DOHH2 (cell line): Measurements from ENCODE around the gene INSIG1.

Experiments
- H3F3A ChIP-seq: fragments of 200-600 bp; sonication (generic), shearing (Covaris generic); 2 replicates; pipeline ENCODE4 v1.6.0; 2016; ENCODE audit warnings: antibody characterized with exemption, mild to moderate bottlenecking; ENCODE audit not compliant: control insufficient read depth, insufficient read depth
- H3K27ac ChIP-seq: fragments of 200-600 bp; sonication (generic); 2 replicates; pipeline ENCODE4 v1.5.1; 2014; ENCODE audit warnings: low read depth, mild to moderate bottlenecking, low read length, moderate library complexity
- H3K27me3 ChIP-seq: fragments of 200-600 bp; sonication (generic); 2 replicates; pipeline ENCODE4 v1.6.1; 2014; ENCODE audit warnings: mild to moderate bottlenecking, low read length, mixed read lengths; ENCODE audit not compliant: control insufficient read depth
- H3K36me3 ChIP-seq: fragments of 200-600 bp; sonication (generic); 2 replicates; pipeline ENCODE4 v1.6.1; 2014; ENCODE audit warnings: mild to moderate bottlenecking, low read length, moderate library complexity, mixed read lengths; ENCODE audit not compliant: control insufficient read depth
- H3K4me1 ChIP-seq: fragments of 200-600 bp; sonication (generic); 2 replicates; pipeline ENCODE4 v1.6.1; 2014; ENCODE audit warnings: mild to moderate bottlenecking, low read length, mixed read lengths; ENCODE audit not compliant: control insufficient read depth
- H3K4me2 ChIP-seq: fragments of 200-600 bp; sonication (generic); 2 replicates; pipeline ENCODE4 v1.6.0; 2014; ENCODE audit warnings: mild to moderate bottlenecking, low read length, moderate library complexity
- H3K4me3 ChIP-seq: fragments of 200-600 bp; sonication (generic); 2 replicates; pipeline ENCODE4 v1.5.1; 2014; ENCODE audit warnings: mild to moderate bottlenecking, low read length, mixed read lengths
- H3K79me2 ChIP-seq: fragments of 200-600 bp; sonication (generic); 2 replicates; pipeline ENCODE4 v1.6.1; 2014; ENCODE audit warnings: mild to moderate bottlenecking, low read length, mixed read lengths; ENCODE audit not compliant: control insufficient read depth
- H3K9me2 ChIP-seq: fragments of 200-600 bp; sonication (generic); replicated peaks from 2 replicates; pipeline ENCODE4 v1.6.1; 2014; ENCODE audit warnings: mild to moderate bottlenecking, low read length, mixed read lengths; ENCODE audit not compliant: control insufficient read depth
- H3K9me3 ChIP-seq: fragments of 200-600 bp; sonication (generic); 2 replicates; pipeline ENCODE4 v1.6.1; 2014; ENCODE audit warnings: antibody characterized with exemption, low read length, mixed read lengths; ENCODE audit not compliant: control insufficient read depth, insufficient read depth
- H4K20me1 ChIP-seq: fragments of 200-600 bp; sonication (generic); 2 replicates; pipeline ENCODE4 v1.6.0; 2014; ENCODE audit warnings: low read depth, mild to moderate bottlenecking, antibody characterized with exemption, low read length, moderate library complexity; ENCODE audit not compliant: control insufficient read depth, insufficient read depth
- EZH2phosphoT487 ChIP-seq: fragments of 200-600 bp; sonication (generic); IDR thresholded peaks from 2 replicates; pipeline ENCODE4 v1.6.1; 2017; ENCODE audit warnings: borderline replicate concordance, mild to moderate bottlenecking, antibody characterized with exemption, low read length, moderate library complexity, mixed read lengths
- TF ChIP-seq, protein P1 (sequence below): fragments of 200-600 bp; sonication (generic); IDR thresholded peaks from one replicate; pipeline ENCODE4 v1.5.1; 2014; ENCODE audit warnings: antibody characterized with exemption, mild to moderate bottlenecking, low read depth, low read length; ENCODE audit not compliant: poor library complexity, severe bottlenecking

The INSIG1 gene

DNA sequence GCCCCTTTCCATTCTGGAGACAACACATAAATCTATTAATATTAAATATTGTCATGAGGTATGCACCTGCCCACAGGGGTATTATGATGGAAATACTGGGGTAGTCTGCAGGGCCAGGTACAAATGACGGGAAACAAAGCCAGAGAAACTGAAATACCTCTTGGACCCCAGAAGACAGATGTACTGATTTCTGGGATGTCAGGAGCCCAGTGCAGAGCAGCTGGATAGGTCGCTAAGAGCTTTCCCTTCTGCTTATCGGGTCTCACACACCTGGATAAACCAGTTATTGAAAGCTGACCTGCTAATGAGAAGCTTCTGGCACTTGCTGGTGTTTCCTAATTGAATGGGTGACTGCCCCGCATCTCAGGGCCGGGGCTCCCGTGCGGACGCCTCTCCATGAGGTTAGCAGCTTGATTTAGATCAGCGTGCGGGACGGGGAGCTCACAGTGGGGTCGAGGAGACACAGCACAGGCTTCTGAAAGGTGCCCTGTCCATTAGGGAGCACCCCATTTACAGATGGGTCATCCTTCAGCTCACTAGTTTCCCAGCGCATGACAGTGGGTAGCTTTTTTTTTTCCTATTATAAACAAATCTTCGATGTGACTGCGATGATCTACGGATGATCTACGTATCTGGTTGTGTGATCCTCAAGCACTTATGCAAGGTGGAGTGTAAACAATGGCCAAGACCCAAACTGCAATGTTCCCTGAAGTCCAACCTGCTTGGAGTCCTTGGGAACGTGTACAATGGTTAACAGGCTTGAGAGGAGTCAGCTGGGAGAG lies 1.5 kb upstream of the INSIG1 start:
- peak overlapping the region; percentile 87 for H3K27ac ChIP-seq

DNA sequence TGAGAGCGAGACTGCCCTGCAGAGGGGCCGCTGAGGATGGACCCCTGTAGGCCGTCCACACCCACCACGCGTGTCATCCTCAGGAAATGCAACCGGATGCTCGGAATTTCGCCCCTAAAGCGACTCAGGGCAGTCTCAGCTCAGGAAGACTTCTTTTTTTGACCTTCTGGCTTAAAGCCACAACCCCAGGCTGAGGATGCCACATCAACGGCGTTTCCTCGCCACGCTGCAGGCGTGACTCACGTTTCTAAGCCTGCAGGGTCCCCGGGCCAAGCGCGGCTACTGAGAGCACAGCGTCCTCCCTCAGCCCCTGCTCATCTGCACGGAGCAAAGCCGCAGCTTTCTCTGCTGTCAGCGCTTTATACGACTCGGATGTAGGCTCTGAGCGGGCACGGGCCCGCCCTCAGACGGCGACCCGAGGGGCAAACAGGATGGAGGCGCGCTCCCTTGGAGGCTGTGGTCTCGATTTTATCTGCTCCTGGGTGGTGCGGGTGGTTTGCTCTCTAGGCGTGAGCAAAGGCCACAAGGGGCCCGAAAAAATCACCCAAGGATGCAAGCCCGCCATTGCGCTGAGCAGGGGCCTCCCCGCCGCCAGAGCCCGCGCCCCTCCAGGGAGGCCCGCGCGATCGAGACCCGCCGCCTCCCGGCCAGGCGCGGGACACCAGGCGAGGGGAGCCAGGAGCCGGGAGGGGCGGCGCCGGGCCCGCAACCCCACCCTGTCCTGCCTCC lies 726 bp upstream of the INSIG1 start:
- Histone ChIP-seq H4K20me1 (peaks cover 32% of the 10 kb centered on the region), H3F3A (peaks cover 17% of the 10 kb centered on the region), H3K4me3 (peak overlapping the region; percentile 76), H3K4me2 (peak overlapping the region; percentile 94), H3K9me3 (peaks cover 10% of the 10 kb centered on the region; the same call in 1 of the 2 replicates), H3K27me3 (no peaks in the 10 kb centered on the region), H3K36me3 (peaks cover 55% of the 10 kb centered on the region), H3K27ac (peak overlapping the region; percentile 87), H3K9me2 (no peaks in the 10 kb centered on the region), H3K79me2 (peaks cover 53% of the 10 kb centered on the region), H3K4me1 (peaks cover 53% of the 10 kb centered on the region)
- TF ChIP-seq EZH2phosphoT487, result no peak
- TF ChIP-seq, protein P1, sequence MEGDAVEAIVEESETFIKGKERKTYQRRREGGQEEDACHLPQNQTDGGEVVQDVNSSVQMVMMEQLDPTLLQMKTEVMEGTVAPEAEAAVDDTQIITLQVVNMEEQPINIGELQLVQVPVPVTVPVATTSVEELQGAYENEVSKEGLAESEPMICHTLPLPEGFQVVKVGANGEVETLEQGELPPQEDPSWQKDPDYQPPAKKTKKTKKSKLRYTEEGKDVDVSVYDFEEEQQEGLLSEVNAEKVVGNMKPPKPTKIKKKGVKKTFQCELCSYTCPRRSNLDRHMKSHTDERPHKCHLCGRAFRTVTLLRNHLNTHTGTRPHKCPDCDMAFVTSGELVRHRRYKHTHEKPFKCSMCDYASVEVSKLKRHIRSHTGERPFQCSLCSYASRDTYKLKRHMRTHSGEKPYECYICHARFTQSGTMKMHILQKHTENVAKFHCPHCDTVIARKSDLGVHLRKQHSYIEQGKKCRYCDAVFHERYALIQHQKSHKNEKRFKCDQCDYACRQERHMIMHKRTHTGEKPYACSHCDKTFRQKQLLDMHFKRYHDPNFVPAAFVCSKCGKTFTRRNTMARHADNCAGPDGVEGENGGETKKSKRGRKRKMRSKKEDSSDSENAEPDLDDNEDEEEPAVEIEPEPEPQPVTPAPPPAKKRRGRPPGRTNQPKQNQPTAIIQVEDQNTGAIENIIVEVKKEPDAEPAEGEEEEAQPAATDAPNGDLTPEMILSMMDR, result no peak

More for the DNA sequence above, 1.5 kb upstream of the INSIG1 start:
- Histone ChIP-seq H3K27me3 (no peaks in the 10 kb centered on the region), H3K4me3 (peak overlapping the region; percentile 76), H3K4me2 (peak overlapping the region; percentile 94), H3F3A (peaks cover 13% of the 10 kb centered on the region), H3K9me3 (peaks cover 10% of the 10 kb centered on the region; the same call in 1 of the 2 replicates), H3K4me1 (peaks cover 48% of the 10 kb centered on the region), H3K36me3 (peaks cover 48% of the 10 kb centered on the region), H3K79me2 (peaks cover 46% of the 10 kb centered on the region), H3K9me2 (no peaks in the 10 kb centered on the region), H4K20me1 (peaks cover 26% of the 10 kb centered on the region)
- TF ChIP-seq, protein P1, result no peak
- TF ChIP-seq EZH2phosphoT487, result no peak

DNA sequence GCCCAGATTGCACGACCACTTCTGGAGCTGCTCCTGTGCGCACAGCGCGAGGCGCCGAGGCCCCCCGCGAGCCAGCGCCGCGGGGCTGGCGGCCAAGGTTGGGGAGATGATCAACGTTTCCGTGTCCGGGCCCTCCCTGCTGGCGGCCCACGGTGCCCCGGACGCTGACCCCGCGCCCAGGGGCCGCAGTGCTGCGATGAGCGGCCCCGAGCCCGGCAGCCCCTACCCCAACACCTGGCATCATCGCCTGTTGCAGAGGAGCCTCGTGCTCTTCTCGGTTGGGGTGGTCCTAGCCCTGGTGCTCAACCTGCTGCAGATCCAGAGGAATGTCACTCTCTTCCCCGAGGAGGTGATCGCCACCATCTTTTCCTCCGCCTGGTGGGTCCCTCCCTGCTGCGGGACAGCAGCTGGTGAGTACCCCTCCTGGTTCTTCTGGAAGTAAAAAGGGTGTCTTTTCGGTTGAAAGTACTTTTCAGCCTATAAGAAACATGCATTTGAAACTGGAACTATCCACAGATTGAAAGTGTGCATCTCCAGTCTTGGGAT lies 683 bp downstream of the INSIG1 start:
- Histone ChIP-seq H3K27ac (peak overlapping the region; percentile 92), H3K27me3 (no peaks in the 10 kb centered on the region), H3K4me3 (peak overlapping the region; percentile 97), H3K4me1 (peaks cover 66% of the 10 kb centered on the region), H4K20me1 (peaks cover 45% of the 10 kb centered on the region), H3K36me3 (peaks cover 69% of the 10 kb centered on the region), H3K9me2 (no peaks in the 10 kb centered on the region), H3K79me2 (peaks cover 67% of the 10 kb centered on the region), H3F3A (peaks cover 25% of the 10 kb centered on the region), H3K4me2 (peak overlapping the region; percentile 98), H3K9me3 (peaks cover 10% of the 10 kb centered on the region; the same call in 1 of the 2 replicates)
- TF ChIP-seq EZH2phosphoT487, result no peak
- TF ChIP-seq, protein P1, result no peak
